ENCODE results near the gene METTL17.
A peak's percentile ranks its signal among the peaks of the same experiment; 100 is the strongest.
"Not testable (repeated sequence)": the region's sequence is repeated elsewhere in the genome, so short reads cannot be mapped to it uniquely, and the experiment has no call there.

The METTL17 gene, protein sequence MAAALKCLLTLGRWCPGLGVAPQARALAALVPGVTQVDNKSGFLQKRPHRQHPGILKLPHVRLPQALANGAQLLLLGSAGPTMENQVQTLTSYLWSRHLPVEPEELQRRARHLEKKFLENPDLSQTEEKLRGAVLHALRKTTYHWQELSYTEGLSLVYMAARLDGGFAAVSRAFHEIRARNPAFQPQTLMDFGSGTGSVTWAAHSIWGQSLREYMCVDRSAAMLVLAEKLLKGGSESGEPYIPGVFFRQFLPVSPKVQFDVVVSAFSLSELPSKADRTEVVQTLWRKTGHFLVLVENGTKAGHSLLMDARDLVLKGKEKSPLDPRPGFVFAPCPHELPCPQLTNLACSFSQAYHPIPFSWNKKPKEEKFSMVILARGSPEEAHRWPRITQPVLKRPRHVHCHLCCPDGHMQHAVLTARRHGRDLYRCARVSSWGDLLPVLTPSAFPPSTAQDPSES

DNA sequence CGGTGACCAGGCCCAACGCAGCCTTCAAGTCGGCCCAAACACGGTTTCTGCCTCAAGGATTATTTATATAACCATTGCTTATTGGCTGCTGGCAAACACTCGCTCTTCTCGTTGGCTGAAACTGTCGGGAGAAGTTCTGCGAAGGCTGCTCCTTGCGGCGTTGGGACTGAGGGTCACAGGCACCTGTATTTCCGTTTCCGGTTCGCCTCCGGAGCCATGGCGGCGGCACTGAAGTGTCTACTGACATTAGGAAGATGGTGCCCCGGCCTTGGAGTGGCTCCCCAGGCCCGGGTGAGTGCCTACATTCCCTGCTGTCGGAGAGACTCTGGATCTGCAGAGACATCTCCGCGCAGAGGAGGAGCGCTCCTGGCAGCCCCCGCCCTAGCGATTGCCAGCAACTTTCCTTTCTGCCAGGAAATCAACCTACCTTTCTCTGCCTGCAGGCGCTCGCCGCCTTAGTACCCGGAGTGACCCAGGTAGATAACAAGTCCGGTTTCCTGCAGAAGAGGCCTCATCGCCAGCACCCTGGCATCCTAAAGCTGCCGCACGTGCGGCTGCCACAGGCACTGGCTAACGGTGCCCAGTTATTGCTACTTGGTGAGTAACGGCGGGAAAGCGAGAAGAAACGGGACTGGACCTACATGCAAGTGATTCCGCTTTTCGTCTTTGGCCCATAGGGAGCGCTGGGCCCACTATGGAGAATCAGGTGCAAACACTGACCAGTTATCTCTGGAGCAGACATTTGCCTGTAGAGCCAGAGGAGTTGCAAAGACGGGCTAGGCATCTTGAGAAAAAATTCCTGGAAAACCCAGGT, at the start of gene METTL17:
TSS of gene METTL17 (plus strand) at position 194 of the 814 bp plus-strand sequence. CDS start at position 217, 23 bp downstream.
- DNase-seq (ENCODE audit: low spot score) = peak; percentile 95

DNA sequence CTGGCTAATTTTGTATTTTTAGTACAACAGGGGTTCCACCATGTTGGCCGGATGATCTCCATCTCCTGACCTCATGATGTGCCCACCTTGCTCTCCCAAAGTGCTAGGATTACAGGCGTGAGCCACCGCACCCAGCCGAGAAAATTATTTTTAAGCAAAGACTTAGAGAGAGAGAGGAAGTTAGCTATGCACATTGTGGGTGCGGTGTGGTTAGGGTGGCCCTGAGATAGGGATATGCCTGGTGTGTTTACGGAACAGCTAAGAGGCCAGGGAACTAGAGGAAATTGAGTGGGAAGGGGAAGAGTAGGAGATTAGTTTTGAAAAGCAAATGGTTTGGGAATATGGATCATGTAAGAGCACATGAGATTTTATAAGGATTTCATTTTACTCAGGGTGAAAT, 44.6 kb upstream of the METTL17 start:
- not testable (repeated sequence) for DNase-seq (ENCODE audit: low spot score)

DNA sequence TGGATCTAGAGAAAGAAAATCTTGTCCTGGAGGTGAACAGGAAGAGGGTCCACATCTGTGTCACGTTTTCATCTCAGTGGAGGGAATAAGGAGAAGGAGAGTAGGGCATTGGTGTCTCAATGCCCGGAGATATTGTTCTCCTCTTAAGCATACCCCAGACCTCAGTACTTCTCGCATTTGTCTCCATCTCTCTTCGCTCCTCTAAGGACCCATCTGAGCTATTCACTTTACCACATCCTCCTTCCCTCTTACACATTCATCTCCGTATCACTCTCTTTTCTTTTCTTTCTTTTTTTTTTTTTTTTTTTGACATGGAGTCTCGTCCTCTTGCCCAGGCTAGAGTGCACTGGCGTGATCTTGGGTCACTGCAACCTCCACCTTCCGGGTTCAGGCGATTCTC, 43.1 kb upstream of the METTL17 start:
- not testable (repeated sequence) for DNase-seq (ENCODE audit: low spot score)

DNA sequence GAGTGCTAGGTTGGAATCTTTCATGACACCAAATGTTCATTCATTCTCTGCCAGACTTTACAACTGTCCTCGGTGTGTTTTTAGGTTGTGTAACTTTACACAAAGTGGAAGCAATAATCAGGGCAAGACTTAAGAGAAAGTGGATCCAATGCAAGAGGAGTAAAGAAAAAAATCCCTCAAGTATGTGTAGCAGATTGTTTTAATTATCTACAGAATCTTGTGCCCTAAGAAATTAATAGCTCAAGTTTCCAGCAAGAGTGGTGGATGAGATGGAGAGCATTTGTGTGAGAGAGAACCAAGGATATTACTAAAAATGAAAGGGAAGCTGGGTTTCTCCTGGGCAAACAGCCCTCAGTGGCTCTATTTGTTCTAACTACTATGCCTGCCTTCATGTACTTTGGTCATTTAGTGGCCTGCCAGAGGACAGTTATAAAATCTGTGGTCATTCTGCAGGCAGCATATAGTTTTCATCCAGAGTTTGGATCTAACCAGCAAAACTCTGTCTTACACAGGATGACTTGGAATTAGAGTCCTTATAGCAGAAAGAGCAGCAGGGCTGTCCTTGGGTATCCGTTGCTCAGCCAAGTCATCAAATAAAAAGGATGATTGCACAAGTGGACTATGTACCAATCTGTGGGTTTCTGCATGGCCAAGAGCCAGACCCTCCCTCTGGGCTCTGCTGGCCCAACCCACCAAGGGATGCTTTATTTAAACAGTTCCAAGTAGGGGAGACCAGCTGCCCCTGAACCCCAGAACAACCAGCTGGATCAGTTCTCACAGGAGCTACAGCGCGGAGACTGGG, 34.8 kb upstream of the METTL17 start, which contains the start of gene RNASE2:
TSS of gene RNASE2 (plus strand) at position 752 of the 802 bp plus-strand sequence. CDS start 285 bp downstream, outside the sequence.
- DNase-seq (ENCODE audit: low spot score) = not testable (repeated sequence)

DNA sequence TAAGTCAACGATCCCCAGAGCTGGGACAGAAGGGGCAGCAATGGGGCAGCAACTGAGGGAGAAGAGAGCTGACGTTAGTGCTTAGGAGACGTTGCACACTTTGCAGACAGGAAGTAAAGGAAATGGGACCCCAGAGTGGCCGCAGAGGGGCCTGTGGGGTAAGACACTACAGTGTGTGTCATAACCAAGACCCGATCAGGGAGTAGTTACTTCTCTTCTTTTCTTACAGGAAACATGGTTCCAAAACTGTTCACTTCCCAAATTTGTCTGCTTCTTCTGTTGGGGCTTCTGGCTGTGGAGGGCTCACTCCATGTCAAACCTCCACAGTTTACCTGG, 34.3 kb upstream of the METTL17 start:
- not testable (repeated sequence) for DNase-seq (ENCODE audit: low spot score)

DNA sequence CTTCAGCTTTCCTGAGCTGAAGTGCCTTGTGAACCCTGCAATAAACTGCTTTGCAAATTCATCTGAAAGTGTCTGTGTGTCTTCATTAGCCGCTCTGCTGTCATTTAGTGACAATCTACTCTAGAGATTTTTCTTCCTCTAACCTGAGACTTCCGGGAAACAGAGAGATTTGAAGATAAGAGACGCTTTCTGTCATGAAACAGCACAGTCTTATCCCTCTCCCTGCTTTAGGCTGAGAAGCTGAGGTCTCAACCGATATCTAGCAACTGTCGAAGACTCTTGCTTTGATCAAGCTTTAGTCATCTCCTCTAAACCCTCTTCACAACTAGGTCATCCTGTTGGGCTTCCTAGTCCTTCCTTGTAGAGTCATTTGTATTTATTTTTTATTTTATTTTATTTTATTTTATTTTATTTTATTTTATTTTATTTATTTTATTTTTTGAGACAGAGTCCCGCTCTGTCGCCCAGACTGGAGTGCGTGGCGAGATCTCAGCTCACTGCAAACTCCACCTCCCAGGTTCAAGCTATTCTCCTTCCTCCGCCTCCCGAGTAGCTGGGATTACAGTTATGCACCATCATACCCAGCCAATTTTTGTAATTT, 33.3 kb upstream of the METTL17 start:
- DNase-seq (ENCODE audit: low spot score) = no peak

DNA sequence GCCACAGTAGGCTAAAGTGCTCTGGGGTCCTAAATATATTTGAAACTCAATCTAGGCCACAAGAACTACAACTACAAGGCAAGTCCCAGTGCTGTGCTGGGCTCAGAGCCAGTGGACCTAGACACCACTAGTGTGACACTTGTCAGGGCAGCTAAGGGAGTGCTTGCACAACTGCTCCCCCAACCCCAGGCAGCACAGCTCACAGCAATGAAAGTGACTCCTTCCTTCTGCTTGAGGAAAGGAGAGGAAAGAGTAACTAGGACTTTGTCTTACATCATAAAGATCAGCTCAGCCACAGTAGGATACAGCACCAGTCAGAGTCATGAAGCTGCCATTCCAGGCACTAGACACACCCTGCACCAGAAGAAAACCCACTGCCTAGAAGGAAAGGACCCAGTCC, 30.8 kb upstream of the METTL17 start:
- DNase-seq (ENCODE audit: low spot score) = not testable (repeated sequence)

DNA sequence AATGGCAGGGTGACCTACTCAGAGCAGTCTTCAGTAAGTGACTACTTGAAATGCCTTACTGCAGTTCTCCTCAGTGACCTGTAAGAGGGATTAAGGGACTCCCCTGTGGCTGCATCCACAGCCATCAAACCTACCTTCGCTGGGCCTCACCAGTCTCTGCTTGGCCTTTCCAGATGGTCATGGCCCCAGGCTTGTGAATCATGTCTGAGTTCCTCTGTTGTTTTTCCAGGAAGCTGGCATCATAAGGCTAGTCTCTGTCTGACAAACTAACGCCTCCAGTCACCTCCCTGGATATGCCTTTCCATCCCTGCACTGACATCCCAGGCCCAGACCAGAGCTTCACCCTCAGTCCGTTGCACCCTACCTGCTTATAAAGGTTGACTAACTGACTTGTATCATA, 20.4 kb upstream of the METTL17 start:
- no peak for DNase-seq (ENCODE audit: low spot score)

DNA sequence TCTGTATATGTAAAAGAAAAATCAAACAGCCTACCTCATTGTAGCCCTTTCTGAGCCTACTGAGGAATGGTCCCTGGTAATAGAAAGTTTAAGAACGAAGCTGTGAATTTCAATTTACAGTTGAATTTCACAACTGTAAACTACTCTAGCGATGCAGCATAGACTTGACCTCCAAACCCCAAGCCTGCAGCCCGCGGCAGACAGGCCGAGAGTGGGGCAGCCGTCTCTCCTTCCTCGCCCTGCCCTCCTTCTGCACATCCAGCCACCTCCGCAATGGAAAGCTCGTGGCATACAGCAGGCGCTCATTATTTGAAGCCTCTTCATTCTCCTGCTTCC, 19.2 kb upstream of the METTL17 start:
- no peak for DNase-seq (ENCODE audit: low spot score)

DNA sequence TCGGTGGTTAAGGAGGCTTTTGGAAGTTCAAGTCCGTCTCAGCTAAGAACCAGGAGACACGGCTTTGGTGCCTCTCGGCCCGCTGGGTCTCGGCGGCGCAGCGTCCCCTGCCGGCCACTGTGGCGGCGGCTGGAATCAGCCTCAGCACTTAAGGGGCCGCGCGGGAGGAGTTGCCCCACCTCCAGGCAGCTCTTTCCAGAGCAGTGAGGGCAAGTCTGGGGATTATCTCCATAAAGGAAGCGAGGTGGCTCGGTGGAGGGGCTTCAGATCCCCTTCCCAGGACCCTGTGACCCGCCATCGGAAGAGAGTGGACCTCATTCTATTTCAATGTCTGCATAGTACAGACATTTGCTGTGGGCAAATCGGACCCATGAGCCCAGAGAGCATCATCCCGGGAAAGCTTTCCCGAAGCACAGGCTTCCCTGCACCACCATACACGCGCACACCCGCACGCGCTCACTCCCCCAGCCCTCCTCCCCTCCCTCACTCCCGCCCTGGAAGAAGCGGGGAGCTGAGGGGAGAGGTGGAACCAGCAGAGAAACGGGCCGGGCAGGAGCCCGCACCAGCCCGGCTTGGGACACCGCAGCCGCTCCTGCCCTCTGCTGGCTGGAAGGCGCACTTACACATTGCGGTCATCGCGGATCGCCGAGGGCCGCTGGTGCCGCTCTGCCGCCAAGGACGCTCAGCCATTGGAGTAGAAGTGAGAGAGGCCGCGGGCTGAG, 18.6 kb upstream of the METTL17 start:
- DNase-seq (ENCODE audit: low spot score) = peak; percentile 87

DNA sequence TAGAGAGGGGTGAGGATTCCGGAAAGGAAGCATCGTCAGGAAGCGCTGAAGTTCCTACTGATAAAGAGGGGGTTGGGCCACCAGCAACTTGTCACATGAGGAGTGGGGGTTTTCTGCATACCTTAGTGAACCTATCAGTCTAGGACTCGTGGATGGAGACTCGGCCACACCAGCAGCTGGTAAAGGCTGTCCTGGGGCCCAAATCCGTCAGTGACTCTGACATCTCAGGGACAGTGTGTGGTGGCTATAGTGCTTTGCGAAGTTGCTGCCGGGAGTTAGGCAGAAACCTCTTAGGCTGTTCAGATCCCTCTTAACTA, 18.1 kb upstream of the METTL17 start:
- DNase-seq (ENCODE audit: low spot score) = no peak

DNA sequence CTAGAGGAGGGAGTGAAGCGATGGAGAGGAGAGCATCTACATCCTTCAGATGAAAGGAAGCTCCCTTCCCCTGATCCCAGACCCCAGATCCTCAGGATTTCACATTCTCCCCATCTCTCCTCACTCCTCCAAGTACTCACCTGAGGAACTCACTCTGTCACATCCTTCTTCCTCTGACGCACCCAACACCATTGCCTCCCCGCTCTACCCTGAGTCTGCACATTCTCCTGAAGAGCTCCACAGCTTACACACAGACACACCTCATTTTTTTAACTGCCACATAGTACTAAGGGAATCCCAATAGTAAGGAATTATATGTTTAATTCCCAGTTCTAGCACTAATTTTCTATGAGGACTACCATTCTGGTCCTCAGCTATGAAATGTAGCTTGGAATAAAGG, 16.3 kb upstream of the METTL17 start:
- DNase-seq (ENCODE audit: low spot score) = no peak

DNA sequence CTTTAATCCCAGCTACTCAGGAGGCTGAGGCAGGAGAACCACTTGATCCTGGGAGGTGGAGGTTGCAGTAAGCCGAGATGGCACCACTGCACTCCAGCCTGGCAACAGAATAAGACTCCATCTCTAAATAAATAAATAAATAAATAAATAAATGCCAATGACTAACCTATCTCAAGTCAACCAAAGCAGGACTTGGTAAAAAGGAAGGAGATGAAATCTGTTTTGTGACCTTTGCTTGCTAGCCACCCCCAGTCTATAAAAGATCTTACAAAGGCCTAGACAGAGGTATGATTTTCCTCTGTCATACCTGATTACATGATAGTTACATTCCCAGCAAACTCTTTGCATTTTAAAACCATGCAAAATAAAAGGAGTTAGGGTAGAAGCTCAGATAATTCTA, 13.5 kb upstream of the METTL17 start:
- DNase-seq (ENCODE audit: low spot score) = peak; percentile 43

DNA sequence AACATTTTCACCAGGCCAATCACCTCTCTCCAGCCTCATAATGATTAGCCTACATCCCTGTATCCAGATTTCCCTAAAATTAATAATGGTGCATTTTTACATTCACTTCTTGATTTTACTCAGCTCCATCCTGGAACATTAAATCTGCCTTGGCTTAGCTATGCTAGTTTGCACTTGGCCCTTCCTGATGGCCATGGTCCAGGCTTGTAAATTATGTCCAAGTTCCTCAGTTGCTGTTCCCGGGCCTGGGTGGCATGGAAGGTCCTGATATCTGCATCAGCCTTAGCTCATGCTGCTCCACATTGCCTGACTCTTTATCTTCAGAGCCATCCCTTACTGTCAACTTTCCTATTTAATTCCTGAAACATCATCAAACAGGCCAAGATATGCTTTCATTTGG, 11.1 kb upstream of the METTL17 start:
- DNase-seq (ENCODE audit: low spot score) = no peak

DNA sequence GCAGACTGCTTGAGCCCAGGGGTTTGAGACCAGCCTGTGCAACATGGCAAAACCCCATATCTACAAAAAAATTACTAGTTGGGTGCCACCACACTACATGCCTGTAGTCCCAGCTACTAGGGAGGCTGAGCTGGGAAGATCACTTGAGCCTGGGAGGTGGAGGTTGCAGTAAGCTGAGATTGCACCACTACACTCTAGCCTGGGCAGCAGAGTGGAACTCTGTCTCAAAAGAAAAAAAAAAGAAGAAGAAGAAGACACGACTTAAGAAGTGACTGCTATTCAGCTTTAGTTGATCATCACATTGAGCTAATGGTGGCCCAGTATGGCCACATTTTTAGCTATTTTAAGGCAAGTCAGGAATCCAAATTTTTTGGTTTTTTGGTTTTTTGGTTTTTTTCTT, 8.9 kb upstream of the METTL17 start:
- DNase-seq (ENCODE audit: low spot score) = no peak

DNA sequence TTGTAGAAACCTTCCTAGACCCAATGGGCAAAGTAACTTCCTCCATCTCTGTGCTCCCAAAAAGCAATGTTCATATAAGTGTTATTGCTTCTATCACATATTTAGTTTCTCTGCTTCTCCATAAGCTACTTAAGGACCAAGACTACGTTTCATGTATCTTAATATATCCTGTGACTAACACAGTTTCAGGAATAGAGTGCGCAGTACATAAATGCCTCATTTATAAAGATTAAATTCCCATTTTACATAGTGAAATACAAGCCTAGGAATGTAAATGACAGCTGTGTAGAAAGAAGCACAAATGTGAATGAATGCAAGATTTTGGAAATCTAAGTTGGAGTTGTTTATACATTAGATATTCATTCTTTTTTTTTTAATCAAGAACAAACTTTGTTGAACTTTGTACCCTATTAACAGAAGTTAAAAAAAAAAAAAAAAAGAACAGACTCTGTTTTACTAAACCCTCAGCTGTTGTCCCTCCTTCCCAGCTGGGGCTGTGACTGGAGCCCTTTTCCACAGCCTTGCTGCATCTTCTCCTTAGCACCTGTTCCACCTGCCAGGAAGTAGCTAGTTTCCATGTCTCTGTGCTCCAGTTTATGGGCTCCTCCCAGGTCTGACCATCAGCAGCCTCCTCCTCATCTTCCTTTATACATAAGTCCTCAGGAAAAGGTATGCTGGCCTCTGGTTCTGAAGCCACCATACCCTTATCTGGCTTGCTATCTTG, 7.0 kb upstream of the METTL17 start:
- DNase-seq (ENCODE audit: low spot score) = no peak

DNA sequence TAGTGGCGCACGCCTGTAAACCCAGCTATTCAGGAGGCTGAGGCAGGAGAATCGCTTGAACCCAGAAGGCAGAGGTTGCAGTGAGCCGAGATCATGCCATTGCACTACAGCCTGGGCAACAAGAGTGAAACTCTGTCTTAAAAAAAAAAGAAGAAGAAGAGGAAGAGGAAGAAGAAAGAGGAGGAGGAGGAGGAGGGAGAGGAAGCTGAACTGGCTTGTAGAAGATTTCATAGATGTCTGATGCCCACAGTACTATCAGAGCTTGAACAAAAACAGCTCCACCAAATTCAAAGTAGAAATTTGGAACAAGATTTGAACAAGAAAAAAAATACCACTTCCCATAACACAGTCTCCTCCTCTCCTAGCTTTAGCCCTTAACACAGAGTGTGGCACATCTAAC, 4.1 kb upstream of the METTL17 start:
- DNase-seq (ENCODE audit: low spot score) = not testable (repeated sequence)

DNA sequence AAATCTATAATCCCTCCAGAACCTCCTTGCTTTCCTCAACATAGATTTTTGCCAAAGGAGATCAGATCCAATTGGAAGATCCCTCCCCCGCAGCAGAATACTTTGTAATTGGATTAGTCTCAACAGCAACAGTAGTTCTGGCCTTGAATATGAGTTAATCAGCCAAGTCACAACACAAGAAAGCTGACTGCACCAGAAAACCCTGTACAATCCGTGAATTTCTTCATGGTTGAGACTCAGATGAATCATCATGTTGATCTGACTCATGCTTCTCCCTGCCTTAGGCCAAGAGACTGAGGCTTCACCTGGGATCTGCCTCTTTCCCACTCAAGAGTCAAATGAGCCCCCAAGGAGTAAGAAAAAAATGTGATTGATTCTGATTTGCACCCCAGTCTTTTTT, 3.0 kb upstream of the METTL17 start:
- DNase-seq (ENCODE audit: low spot score) = peak; percentile 82

DNA sequence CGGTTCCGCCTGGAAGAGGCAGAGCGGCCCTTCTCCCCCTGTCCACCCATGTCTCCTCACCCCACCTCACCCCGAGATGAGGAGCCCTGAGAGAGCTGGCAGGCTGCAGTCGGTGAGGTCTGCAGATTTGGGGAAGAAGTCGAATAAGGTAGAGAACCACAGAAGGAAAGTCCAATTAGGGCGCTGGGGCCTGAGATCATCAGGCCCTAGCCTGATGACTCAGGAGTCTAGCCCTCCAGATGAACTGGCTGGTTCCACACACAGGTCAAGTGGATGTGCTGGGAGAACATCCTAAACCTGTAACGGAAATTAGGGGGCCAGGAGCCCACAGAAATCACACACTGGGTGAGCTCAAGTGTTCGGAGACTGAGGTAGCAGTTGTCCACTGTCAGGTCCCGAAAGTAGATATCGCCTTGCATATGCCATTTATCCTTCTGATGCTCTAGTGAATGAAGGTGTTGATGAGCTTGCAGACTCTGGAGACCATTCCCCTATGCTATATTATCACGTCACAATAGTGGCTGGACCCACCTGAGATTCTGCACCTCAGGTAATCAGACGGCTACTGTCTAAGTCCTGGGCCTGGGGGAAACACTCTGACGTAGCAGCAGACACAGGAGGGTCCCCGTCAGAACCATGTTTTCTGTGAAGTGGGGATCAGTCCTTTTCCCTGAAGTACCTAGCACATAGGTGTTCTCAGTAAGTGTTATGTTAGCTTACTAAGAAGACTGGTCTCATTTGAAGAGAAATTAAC, 886 bp upstream of the METTL17 start:
- DNase-seq (ENCODE audit: low spot score) = no peak

DNA sequence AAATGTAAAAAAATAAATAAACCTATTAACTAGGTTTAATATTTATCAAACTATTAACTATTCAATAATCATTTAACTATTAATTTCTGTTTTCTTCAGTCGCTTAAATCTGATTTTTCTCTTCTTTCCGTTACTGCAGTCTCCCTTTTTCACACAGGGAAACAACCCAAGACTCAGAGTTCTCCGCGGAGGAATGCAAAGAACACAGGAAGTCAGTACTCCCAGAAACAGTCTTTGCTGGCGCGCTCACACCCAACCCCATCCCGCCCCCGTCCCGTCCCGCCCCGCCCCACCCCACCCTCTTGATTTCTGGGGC, 351 bp upstream of the METTL17 start:
- DNase-seq (ENCODE audit: low spot score) = no peak
